Retinal pigment epithelial cell (primary cell): ENCODE data around the gene PTPRT.

ENCODE experiments used
- DNase-seq: peaks from one replicate; pipeline ENCODE4 v3.0.0-alpha.2; 2010; ENCODE audit warnings: low read depth
- H3K4me3 ChIP-seq: 2 replicates; pipeline ENCODE4 v1.5.1; 2011; ENCODE audit warnings: mild to moderate bottlenecking, low read length, control low read depth, moderate library complexity
- CTCF ChIP-seq: conservative IDR thresholded peaks from 2 replicates; pipeline ENCODE4 v1.5.1; 2011; ENCODE audit warnings: low read depth, low read length, control low read depth, inconsistent platforms

The PTPRT gene

GRCh38 chr20:42364446-42364845 is 825.3 kb downstream of the PTPRT start:
- H3K4me3 ChIP-seq: no peak overlapping the region
- no peak for TF ChIP-seq CTCF
- no peak for DNase-seq

GRCh38 chr20:42361402-42361970 is 828.2 kb downstream of the PTPRT start:
- DNase-seq: no peak
- no peak for TF ChIP-seq CTCF
- no peak overlapping the region for H3K4me3 ChIP-seq

- TF ChIP-seq CTCF: no peak
These were observed 829.1 kb downstream of the PTPRT start for GRCh38 chr20:42360621-42361020.

GRCh38 chr20:42359617-42360016 is 830.1 kb downstream of the PTPRT start:
- no peak overlapping the region for H3K4me3 ChIP-seq
- no peak for TF ChIP-seq CTCF
- DNase-seq: no peak

More at GRCh38 chr20:42360621-42361020, 829.1 kb downstream of the PTPRT start:
- H3K4me3 ChIP-seq: no peak overlapping the region
- DNase-seq: no peak

GRCh38 chr20:42352096-42352495 is 837.6 kb downstream of the PTPRT start:
- no peak overlapping the region for H3K4me3 ChIP-seq
- no peak for DNase-seq
- TF ChIP-seq CTCF: no peak

GRCh38 chr20:42350521-42350920 is 839.2 kb downstream of the PTPRT start:
- no peak overlapping the region for H3K4me3 ChIP-seq
- no peak for DNase-seq
- TF ChIP-seq CTCF: no peak
